ENCODE data around the gene GLTPD2.

- TF ChIP-seq CTCF (IDR thresholded peaks at IDR 0.05) = no peak
- no peak for TF ChIP-seq POLR2AphosphoS5 (IDR thresholded peaks at IDR 0.05; ENCODE audit: low read depth, low read length)
- TF ChIP-seq, protein P1, sequence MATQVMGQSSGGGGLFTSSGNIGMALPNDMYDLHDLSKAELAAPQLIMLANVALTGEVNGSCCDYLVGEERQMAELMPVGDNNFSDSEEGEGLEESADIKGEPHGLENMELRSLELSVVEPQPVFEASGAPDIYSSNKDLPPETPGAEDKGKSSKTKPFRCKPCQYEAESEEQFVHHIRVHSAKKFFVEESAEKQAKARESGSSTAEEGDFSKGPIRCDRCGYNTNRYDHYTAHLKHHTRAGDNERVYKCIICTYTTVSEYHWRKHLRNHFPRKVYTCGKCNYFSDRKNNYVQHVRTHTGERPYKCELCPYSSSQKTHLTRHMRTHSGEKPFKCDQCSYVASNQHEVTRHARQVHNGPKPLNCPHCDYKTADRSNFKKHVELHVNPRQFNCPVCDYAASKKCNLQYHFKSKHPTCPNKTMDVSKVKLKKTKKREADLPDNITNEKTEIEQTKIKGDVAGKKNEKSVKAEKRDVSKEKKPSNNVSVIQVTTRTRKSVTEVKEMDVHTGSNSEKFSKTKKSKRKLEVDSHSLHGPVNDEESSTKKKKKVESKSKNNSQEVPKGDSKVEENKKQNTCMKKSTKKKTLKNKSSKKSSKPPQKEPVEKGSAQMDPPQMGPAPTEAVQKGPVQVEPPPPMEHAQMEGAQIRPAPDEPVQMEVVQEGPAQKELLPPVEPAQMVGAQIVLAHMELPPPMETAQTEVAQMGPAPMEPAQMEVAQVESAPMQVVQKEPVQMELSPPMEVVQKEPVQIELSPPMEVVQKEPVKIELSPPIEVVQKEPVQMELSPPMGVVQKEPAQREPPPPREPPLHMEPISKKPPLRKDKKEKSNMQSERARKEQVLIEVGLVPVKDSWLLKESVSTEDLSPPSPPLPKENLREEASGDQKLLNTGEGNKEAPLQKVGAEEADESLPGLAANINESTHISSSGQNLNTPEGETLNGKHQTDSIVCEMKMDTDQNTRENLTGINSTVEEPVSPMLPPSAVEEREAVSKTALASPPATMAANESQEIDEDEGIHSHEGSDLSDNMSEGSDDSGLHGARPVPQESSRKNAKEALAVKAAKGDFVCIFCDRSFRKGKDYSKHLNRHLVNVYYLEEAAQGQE (IDR thresholded peaks at IDR 0.05; ENCODE audit: insufficient read depth in 1 of 2, low read depth in 2 of 2, low read length in 1 of 2) = no peak
- TF ChIP-seq TCF7L2 (IDR thresholded peaks at IDR 0.05; ENCODE audit: low read depth, low read length) = no peak
These were observed 24.2 kb upstream of the GLTPD2 start for GRCh38 chr17:4764595-4764994.

Measured in Panc1 (cell line).